NCI-H774 (cell line): ENCODE data around the gene CDC42EP1.

Experiments
- DNase-seq: peaks from one replicate; lab custom pipeline; 2025; lab: John Stamatoyannopoulos, UW

The CDC42EP1 gene

GRCh38 chr22:37560608-37561211 is 430 bp downstream of the CDC42EP1 start:
- no peak for DNase-seq

GRCh38 chr22:37561212-37562048 is 1.1 kb downstream of the CDC42EP1 start:
- DNase-seq, result no peak

GRCh38 chr22:37562049-37562875 is 2.0 kb downstream of the CDC42EP1 start:
- no peak for DNase-seq

- no peak for DNase-seq
Observed at GRCh38 chr22:37563153-37564081, 3.1 kb downstream of the CDC42EP1 start.

GRCh38 chr22:37564111-37564711 is 3.9 kb downstream of the CDC42EP1 start:
- no peak for DNase-seq

GRCh38 chr22:37565830-37566229 is 5.5 kb downstream of the CDC42EP1 start:
- no peak for DNase-seq

- DNase-seq, result no peak
Observed at GRCh38 chr22:37566329-37566837, 6.1 kb downstream of the CDC42EP1 start.

- DNase-seq, result peak; percentile 4
Observed at GRCh38 chr22:37566903-37567798, 6.9 kb downstream of the CDC42EP1 start.

GRCh38 chr22:37568012-37568411 is 7.7 kb downstream of the CDC42EP1 start:
- DNase-seq, result no peak

- no peak for DNase-seq
Observed at GRCh38 chr22:37568448-37569008, 8.2 kb downstream of the CDC42EP1 start.

- DNase-seq, result no peak
Observed at GRCh38 chr22:37569009-37569920, 9.0 kb downstream of the CDC42EP1 start.

GRCh38 chr22:37569921-37570660 is 9.8 kb downstream of the CDC42EP1 start:
- DNase-seq, result no peak

GRCh38 chr22:37570661-37570976 is 10.3 kb downstream of the CDC42EP1 start:
- DNase-seq, result no peak

- no peak for DNase-seq
Observed at GRCh38 chr22:37571258-37571991, 11.1 kb downstream of the CDC42EP1 start.

GRCh38 chr22:37571992-37572373 is 11.7 kb downstream of the CDC42EP1 start:
- DNase-seq, result no peak

GRCh38 chr22:37575490-37576003 is 15.3 kb downstream of the CDC42EP1 start:
- no peak for DNase-seq

- DNase-seq, result no peak
Observed at GRCh38 chr22:37578002-37578401, 17.7 kb downstream of the CDC42EP1 start.
